GM18517 (cell line): Measurements from ENCODE around the gene ETDB.
A peak's percentile ranks its signal among the peaks of the same experiment; 100 is the strongest.
"Not testable (repeated sequence)": the region's sequence is repeated elsewhere in the genome, so short reads cannot be mapped to it uniquely, and the experiment has no call there.

Source experiments
- ATAC-seq: cut with Tn5 transposase; IDR thresholded peaks from one replicate; pipeline ENCODE4 v1.9.1; 2021; ENCODE audit warnings: mild to moderate bottlenecking, moderate library complexity; ENCODE audit not compliant: unreplicated experiment

Gene ETDB

DNA sequence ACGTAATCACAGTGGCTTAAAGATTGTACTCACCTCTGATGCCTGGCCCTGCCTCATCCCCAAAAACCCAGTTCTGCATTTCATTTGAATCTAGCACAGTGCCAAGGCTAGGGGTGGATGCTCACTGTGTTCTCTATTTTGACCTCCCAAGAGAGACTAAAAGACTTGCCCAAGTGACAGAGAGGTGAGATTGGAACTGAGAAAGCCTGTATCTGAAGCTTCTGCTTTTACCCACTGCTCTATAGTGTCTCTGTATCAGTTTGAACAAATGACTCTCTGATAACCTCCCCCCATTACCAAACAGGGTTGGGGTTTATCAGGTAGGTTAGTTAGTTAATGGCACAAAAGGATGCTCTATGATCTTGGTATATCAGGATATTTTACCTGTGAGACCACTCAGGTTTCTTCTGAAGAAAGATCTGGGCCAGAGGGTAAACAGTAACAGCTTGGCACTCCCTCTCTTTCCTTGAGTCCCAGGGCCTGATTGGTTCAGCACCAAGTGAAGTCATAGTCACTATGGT is at the start of gene ETDB:
Gene ETDB (minus strand): TSS at position 471 of the 521 bp plus-strand sequence. CDS start 1,265 bp downstream, outside the sequence.
- not testable (repeated sequence) for ATAC-seq

DNA sequence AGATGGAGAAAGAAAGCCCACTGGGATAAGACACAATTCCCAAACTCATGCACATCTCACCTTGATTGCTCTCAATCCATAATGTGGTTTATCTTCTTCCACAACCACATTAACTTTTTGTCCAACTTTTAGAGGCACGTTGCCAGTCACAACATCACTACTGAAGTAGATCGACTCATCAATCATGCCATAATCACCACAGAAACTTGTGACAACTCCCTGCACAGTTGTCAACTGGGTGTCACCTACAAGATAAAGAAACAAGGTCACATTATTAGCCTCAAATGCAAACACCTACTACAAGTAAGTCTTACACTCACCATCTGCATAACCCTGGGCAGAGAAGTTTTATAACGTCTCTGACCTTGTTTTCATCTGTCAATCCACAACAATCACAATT is 49.2 kb upstream of the ETDB start:
- not testable (repeated sequence) for ATAC-seq

DNA sequence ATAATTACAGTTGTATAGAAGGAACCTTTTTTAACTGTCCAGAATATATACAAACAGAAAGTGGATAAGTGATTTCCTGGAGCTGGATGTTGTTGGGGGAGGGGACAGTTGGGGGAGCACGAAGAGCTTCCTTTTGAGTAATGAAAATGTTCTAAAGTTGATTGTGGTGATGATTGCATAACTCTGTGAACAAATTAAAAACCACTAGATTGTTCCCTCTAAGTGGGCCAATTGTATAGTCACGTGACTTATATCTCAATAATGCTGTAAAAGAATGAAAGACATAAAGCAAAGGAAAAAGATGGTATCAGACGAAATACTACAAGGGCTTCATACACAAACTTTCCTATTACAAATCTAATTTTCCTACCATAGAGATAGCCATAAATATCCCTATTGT is 48.2 kb upstream of the ETDB start:
- ATAC-seq: no peak

DNA sequence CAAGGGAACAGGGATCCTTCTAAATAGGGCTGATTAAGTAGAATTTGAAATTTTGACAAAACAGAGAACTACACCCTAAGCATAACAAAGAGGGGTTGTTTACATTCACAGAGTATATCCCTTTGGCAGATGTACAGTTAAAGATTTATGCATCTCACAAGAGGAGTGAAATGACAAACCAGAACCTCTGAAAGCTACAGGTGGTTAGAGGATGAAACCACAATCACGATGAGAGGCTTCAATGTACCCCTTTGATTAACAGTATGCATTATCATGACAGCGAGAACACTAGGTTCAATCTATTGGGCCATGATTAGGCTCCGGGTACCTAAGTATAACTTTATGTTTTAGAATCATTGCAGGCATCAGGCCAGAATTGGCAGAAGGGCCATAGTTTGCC is 34.4 kb upstream of the ETDB start:
- ATAC-seq: not testable (repeated sequence)

DNA sequence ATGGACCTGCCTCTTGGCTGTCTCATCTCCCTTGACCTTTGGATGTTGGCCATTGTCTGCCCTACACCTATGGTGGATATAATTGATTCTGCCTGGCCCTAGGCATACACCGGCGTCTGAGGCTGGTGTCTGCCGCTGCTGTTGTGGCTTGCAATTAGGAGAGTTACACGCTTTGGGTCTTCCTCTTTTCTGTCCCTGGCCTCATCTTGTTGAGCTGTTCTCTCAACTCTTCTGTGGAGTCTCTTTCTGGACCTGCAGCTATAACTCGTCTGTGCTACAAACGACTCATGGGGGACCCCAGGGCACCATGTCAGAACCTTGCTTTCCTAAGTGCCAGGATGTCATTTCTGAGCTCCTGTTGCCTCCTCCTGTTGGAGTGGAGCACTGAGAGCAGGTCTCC is 5.8 kb upstream of the ETDB start:
- not testable (repeated sequence) for ATAC-seq

DNA sequence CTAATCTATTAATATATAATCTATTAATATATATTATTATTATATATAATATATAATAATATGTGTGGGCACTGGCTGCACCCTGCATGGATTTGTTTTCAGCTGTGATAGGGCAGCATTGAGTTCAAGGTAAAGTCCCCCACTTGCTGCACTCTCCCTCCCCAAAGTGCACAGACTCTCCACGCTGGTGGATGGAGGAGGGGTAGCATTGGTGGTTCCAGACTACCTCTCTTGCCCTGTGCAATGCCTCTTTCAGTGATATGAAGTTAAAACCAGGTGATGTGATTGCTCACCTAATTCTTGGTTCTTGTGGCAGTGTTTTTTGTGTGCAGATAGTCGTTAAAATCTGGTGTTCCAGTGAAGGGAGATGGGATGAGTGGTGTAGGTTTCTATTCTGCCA is 4.3 kb downstream of the ETDB start:
- not testable (repeated sequence) for ATAC-seq

DNA sequence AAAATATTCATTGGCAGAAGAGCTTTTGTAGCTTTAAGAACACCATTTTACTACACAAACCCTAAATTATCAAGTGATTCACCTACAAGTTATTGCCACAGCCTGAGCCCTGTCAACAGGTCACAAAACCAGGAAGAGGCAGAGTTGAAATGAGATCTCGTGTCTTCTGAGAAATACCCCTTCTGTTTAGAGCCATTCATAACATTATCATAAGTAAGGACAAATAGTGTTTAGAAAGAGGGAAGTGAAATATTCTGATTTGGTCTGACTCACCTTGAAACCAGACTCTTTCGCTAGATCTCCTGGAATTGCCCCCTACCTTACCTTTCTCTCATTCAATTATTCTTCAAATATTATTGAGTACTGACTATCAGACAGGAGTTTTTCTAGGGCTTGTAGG is 5.9 kb downstream of the ETDB start:
- ATAC-seq: peak; percentile 98

DNA sequence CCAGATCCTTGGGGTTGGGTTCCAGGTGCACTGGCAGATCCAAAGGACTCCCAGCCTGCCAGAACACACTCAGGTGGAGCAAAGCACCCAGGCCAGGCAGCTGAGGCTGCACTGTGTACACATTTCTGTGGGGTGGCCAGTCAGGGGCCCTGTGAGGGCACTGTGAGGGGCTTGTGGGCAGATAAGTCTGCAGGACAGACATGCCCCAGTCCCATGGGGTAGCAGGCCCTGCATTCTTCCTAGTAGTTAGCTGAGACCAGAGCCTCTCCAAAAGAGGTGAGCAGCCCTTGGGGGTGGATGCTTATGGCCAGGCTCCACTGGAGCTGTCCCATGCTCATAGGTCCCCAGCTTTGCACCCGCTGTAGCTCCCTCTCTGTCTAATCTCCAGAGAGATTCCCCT is 7.6 kb downstream of the ETDB start:
- no peak for ATAC-seq

DNA sequence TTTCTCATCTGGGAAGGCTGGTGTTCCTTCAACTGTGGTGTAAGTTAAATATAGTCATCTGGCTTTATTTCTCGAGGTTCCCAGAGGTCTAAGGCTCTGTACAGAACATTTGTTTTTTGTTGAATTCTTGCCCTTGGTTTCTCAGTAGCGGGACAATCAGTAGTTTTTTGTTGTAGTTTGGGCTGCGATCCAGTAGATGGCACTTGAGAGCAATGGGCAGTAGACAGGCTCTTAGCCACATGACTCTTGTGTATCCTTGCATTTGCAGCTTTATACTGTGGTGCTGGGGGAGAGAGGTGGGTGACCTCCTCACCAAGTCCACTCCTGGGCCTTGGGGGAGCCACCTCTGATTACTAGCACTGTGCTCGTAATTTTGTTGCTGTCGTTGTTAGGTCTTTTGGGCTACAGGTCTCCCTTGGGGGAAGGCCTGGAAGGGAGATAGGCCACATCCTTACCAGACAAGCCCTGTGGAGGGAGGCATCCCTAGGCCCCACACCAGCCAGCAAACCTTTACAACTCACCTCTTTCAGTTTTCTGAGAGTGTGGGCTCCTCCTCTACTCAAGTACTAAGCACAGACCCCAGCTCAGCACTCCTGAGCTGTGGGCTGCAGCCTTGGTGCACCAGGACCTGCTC is 8.1 kb downstream of the ETDB start:
- no peak for ATAC-seq

DNA sequence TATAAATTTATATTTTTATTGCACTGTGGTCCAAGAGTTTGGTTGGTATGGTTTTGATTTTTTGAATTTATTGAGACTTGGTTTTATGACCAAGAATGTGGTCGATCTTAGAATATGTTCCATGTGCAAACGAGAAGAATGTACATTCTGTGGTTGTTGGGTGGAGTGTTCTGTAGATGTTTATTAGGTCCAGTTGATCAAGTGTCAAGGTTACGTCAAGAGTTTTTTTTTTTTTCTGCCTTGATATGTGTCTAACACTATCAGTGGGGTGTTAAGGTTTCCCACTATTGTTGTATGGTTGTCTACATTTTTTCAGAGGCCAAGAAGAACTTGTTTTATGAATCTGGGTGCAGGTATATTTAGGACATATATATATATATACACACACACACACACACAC is 10.8 kb downstream of the ETDB start:
- no peak for ATAC-seq

DNA sequence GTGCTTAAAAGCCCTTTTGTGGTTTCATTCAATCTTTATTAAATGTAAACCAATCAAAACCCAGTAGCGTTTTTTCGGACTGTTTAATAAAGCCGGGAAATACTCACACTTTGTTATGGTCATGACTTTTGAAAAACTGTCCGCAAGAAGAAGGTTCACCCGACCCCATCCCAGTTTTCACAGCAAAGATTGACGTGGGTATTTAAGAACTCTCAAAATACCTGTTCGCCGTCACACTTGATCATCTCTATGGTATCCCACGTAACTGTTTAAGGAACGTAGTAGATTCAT is 20.9 kb downstream of the ETDB start:
- ATAC-seq: no peak

DNA sequence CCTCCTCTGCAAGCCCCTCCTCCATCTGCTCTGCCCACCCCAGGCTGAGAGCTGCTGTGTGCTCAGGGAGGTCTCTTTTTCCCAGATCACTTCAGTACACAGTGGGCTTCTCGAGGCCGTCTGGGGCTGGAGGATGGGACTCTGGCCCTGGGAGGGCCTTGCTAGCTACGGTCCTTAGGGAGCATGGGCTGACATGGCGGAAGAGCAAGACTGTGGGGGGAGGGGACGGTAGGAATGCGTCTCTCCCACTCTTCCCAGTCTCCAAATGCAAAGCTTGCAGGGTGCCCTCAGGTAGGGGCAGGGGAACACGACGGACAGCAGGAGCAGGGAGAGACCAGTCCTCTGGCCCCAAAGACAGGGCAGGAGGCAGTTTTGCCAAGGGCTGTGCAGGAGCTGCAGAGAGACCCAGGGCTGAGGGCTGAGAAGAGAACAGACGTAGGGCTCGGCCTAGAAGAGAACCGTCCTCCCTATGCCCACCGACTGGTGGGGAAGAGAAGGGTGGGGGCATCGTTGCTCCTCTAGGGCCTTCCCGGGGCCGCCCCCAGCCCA is 23.1 kb downstream of the ETDB start:
- not testable (repeated sequence) for ATAC-seq

DNA sequence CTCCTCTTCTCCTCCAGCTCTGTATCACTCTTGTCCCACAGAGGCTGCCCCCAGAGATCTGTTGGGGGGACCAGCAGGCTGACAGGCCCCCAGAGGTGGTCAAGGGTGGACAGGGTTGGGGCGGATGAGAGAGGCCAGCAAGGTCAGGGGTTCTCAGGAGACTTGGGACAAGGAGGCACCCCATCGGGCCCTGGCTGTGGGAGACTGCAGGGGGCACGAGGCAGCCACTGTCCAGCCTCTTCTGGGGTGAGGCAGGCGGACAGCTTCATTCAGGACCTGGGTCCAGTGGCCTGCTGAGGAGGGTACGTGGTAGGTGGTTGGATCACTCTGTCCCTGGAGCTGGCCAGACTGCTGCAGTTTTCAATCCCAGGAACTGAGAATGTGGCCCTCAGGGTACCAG is 24.6 kb downstream of the ETDB start:
- ATAC-seq: no peak

DNA sequence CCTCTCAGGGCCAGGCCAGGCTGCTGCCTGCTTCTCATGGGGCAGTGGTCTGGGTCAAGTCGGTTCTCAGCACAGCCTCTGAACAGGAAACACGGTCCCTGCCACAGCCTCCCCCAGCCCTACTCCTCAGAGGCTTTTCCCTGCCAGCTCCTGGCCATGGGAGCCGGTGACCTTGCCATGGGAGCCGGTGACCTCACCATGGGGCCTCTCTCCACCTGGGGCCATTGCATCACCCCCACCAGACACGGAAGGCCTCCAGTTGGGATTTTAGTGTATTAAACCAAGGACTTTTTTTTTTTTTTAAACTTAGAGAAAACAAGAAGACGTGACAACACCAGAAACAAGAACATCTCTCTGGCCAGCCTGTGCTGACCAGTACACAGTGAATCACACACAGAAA is 25.6 kb downstream of the ETDB start:
- no peak for ATAC-seq

DNA sequence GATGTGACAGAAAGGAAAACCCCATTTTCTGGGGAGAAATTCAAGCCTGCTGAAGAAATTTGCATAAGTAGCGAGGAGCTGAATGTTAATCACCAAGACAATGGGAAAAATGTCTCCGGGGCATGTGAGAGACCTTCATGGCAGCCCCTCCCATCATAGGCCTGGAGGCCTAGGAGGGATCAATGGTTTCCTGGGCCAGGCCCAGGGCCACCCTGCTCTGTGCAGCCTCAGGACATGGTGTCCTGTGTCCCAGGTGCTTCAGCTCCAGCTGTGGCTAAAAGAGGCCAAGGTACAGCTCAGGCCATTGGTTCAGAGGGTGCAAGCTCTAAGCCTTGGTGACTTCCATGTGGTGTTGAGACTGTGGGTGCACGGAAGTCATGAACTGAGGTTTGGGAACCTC is 31.2 kb downstream of the ETDB start:
- ATAC-seq: no peak

DNA sequence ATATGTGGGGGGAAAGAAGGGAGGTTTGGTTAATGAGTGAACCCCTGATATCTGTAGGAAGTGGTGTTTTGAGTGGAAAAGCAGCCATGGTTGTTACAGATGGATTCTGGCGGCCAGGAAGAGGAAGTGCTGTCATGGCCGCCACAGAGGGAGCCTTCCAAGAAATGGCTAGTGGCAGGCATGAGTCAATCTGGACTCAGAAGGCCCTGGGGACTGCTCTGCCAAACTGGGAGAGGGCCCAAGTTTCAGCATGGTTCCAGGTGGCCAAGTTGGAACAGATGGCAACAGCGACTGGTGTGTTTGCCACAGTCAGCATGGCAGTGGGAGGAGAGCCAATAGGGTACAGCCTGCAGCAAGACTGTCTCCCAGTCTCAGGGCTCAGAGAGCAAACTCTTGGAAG is 32.5 kb downstream of the ETDB start:
- ATAC-seq: no peak

DNA sequence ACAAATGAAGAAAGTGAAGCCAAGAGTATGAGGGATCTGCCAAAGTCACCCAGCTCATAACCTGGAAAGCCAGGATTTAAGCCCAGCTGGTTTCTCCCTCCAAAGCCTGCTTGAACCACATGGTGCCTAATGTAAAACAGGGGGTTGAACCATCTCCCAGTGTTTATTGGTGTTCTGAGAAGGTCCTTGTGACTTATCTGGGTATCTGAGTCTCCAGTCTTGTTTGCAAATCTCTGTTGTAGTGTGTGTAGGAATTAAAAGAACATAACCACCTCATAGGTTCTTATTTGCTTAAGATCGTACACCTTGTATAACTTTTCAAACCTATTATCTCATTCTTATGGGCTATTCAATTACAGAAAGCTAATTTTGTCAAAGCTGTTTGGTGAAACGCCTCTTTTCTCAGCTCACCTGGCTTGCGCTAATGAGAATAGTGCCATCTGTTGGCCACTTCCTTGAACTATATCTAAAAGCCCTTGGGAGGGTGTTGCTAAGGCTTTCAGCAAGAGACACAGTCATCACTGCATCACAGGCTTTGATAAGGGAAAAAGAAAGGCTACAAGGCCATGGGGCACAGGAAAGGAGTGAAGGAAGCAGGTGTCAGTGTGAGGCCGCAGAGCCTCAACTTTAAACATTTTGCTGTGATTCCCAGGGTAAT is 34.0 kb downstream of the ETDB start:
- peak; percentile 92 for ATAC-seq

DNA sequence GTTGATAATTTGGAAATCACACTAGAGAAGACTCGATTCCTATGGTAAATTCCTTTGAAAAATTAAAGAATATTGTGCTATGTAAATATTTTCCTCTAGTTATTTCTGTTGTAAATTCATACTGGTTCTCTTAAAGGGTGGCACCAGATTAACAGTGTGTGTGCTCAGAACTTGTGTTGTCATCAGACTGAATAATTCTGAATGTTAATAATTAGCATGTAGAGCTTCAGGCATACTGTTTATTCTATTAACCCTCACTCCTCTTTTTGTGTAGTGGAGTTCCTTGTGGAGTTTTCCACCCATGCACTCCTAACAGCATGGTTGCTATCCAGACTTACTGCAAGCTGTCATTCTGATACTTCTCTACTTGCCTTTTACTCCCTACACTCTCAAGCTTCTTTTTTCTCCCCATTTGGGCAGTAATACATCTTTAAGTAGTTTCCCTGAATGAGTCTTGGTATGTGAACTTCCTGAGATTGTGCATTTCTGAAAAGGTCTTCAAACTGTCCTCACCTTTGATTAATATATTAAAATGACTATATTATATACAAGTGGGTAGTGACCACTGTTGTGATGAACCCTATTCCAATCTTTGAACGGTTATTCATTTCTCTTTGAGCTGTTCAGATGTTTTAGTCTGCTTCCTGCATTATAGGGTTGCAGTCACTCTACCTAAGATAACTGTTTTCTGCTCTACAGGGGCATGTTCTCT is 38.5 kb downstream of the ETDB start:
- ATAC-seq: no peak
